Prostate gland (tissue), 2 donors: Measurements from ENCODE around the gene HEBP2.

Experiments used
- CTCF ChIP-seq, 4 experiments: fragments of 200-600 bp in 2 of 4; fragments of 450-650 bp in 2 of 4; sonication (generic) in 2 of 4; IDR thresholded peaks; 1 replicate in 3 of 4; 2 replicates in 1 of 4; pipeline ENCODE4 v1.5.1; 2016 to 2019; ENCODE audit warnings: antibody characterized with exemption in 4 of 4, mild to moderate bottlenecking in 2 of 4, moderate library complexity in 2 of 4
- POLR2A ChIP-seq: fragments of 450-650 bp; IDR thresholded peaks from one replicate; pipeline ENCODE4 v1.6.1; 2016; ENCODE audit warnings: antibody characterized with exemption, mild to moderate bottlenecking

DNA sequence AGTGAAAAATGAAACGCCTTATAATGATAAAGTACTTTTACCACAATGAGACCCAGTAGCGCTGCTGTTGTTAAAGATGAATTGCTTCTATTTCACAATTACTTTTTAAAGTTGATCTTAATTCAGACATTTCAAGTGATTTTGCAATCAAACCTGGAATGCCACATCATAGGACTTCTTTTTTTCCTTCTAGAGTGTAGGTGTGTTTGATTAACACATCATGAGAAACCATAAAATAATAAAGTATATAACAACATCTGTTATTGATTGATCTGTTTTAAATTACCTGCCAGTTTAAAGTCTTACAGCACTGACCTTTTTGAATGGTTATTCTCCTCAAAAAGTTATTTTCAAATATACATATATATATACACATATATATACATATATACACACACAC is 38.6 kb downstream of the HEBP2 start:
- TF ChIP-seq CTCF (IDR thresholded peaks at IDR 0.05) (no peak), POLR2A (no peak)
